Measurements from ENCODE around the gene LTBR.

- TF ChIP-seq EZH2 (IDR thresholded peaks at IDR 0.05) (no peak), CTCF (IDR thresholded peaks at IDR 0.05) (no peak)
Observed at GRCh38 chr12:6372403-6373003, 11.5 kb upstream of the LTBR start.

All from neural progenitor cell (in vitro differentiated cells).